ENCODE results near the gene MLIP.

DNA sequence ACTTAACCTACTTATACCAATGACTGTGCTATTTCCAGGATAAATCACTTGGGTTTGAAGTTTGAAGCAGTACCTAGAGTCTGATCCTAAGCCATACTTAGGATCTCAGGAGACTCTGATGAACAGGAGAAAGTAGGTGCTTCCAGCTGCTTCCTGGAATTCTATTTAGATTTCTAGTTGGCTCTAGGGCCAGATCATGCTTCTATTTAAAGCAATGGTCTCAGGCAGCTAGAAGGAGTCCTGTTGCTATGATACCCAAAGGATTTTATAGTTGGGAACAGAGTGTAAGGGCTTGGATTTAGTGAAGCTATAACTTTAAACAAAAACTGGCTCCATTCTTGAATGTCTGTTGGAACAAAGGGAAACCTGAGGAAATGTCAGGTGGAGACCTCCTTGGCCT lies 144.6 kb downstream of the MLIP start:
- TF ChIP-seq POLR2A (IDR thresholded peaks at IDR 0.05) (no peak), CTCF (IDR thresholded peaks at IDR 0.05) (no peak)

Measured in suprapubic skin (tissue), 3 donors.